GM23338 (cell line): ENCODE results near the gene KNG1. TPM values are rescaled to one million over a fixed set of nuclear protein-coding genes. Genes with fewer than 3 reads are reported as not detected.

Source experiments
- CREB1 ChIP-seq: fragments of 250-450 bp; sonication (Bioruptor Pico); IDR thresholded peaks from 2 replicates; pipeline ENCODE4 v1.5.0; 2020; ENCODE audit warnings: low read depth, mild to moderate bottlenecking, moderate library complexity
- EZH2 ChIP-seq: fragments of 200-600 bp; sonication (generic); IDR thresholded peaks from one replicate; pipeline ENCODE4 v1.8.0; 2017; ENCODE audit warnings: antibody characterized with exemption, mild to moderate bottlenecking, low read depth; ENCODE audit not compliant: unreplicated experiment
- JUNB ChIP-seq: IDR thresholded peaks from one replicate; pipeline ENCODE4 v1.6.1; 2016; ENCODE audit warnings: antibody characterized with exemption; ENCODE audit not compliant: unreplicated experiment
- ZNF331 ChIP-seq: fragments of 250-450 bp; sonication (Bioruptor Pico); IDR thresholded peaks from 2 replicates; pipeline ENCODE4 v1.5.0; 2020; ENCODE audit warnings: low read depth, mild to moderate bottlenecking, moderate library complexity
- polyA plus RNA-seq: library from polyadenylated mRNA; unstranded; fragments of >200 nt; fragmentation: Nextera tagmentation; extraction: Ambion mirVana; gene quantifications from 2 replicates; pipeline ENCODE4 v1.2.1, GENCODE V29; 2016
- total RNA-seq: library from RNA; depleted of rRNA; stranded (reverse); fragments of >200 nt; shearing (Covaris generic); gene quantifications from 2 replicates; pipeline ENCODE4 v1.2.3, GENCODE V29; 2014
- TF ChIP-seq, protein P1 (sequence below): fragments of 250-450 bp; sonication (Bioruptor Pico); IDR thresholded peaks from 2 replicates; pipeline ENCODE4 v1.5.0; 2020; ENCODE audit warnings: mild to moderate bottlenecking, moderate library complexity
- TF ChIP-seq, protein P2 (sequence below), 2 experiments: fragments of 200-600 bp in 1 of 2; sonication (generic) in 1 of 2; conservative IDR thresholded peaks; 2 replicates each; pipeline versions ENCODE4 v1.5.1 to v1.6.1; 2016 to 2017; ENCODE audit warnings: antibody characterized with exemption in 2 of 2, low read depth in 2 of 2, mild to moderate bottlenecking in 2 of 2, moderate library complexity in 1 of 2
- TF ChIP-seq, protein P3 (sequence below): IDR thresholded peaks from one replicate; pipeline ENCODE4 v1.6.1; 2018; ENCODE audit warnings: antibody characterized with exemption; ENCODE audit not compliant: unreplicated experiment

KNG1 gene
- total and polyA plus RNA-seq, 2 experiments from 2014 or later: 0.49 TPM; not detected in 1

DNA sequence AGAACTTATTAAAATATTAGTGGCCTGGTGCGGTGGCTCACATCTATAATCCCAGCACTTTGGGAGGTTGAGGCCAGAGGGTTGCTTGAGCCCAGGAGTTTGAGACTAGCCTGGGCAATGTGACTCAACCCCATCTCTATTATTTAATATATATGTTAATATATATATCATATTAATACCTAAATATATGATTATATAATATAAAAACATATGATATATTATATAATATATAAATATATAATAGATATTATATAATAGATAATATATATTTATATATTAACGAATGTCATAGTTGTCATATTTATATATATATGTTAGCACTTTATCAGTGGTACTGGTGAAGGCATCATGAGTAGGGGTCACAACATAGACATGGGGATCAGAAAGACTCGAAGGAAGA is 46.1 kb upstream of the KNG1 start (continued):
- TF ChIP-seq, protein P1, sequence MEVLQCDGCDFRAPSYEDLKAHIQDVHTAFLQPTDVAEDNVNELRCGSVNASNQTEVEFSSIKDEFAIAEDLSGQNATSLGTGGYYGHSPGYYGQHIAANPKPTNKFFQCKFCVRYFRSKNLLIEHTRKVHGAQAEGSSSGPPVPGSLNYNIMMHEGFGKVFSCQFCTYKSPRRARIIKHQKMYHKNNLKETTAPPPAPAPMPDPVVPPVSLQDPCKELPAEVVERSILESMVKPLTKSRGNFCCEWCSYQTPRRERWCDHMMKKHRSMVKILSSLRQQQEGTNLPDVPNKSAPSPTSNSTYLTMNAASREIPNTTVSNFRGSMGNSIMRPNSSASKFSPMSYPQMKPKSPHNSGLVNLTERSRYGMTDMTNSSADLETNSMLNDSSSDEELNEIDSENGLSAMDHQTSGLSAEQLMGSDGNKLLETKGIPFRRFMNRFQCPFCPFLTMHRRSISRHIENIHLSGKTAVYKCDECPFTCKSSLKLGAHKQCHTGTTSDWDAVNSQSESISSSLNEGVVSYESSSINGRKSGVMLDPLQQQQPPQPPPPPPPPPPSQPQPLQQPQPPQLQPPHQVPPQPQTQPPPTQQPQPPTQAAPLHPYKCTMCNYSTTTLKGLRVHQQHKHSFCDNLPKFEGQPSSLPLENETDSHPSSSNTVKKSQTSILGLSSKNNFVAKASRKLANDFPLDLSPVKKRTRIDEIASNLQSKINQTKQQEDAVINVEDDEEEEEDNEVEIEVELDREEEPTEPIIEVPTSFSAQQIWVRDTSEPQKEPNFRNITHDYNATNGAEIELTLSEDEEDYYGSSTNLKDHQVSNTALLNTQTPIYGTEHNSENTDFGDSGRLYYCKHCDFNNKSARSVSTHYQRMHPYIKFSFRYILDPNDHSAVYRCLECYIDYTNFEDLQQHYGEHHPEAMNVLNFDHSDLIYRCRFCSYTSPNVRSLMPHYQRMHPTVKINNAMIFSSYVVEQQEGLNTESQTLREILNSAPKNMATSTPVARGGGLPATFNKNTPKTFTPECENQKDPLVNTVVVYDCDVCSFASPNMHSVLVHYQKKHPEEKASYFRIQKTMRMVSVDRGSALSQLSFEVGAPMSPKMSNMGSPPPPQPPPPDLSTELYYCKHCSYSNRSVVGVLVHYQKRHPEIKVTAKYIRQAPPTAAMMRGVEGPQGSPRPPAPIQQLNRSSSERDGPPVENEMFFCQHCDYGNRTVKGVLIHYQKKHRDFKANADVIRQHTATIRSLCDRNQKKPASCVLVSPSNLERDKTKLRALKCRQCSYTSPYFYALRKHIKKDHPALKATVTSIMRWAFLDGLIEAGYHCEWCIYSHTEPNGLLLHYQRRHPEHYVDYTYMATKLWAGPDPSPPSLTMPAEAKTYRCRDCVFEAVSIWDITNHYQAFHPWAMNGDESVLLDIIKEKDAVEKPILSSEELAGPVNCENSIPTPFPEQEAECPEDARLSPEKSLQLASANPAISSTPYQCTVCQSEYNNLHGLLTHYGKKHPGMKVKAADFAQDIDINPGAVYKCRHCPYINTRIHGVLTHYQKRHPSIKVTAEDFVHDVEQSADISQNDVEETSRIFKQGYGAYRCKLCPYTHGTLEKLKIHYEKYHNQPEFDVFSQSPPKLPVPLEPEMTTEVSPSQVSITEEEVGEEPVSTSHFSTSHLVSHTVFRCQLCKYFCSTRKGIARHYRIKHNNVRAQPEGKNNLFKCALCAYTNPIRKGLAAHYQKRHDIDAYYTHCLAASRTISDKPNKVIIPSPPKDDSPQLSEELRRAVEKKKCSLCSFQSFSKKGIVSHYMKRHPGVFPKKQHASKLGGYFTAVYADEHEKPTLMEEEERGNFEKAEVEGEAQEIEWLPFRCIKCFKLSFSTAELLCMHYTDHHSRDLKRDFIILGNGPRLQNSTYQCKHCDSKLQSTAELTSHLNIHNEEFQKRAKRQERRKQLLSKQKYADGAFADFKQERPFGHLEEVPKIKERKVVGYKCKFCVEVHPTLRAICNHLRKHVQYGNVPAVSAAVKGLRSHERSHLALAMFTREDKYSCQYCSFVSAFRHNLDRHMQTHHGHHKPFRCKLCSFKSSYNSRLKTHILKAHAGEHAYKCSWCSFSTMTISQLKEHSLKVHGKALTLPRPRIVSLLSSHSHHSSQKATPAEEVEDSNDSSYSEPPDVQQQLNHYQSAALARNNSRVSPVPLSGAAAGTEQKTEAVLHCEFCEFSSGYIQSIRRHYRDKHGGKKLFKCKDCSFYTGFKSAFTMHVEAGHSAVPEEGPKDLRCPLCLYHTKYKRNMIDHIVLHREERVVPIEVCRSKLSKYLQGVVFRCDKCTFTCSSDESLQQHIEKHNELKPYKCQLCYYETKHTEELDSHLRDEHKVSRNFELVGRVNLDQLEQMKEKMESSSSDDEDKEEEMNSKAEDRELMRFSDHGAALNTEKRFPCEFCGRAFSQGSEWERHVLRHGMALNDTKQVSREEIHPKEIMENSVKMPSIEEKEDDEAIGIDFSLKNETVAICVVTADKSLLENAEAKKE (CRISPR knock-in tag): no peak
- TF ChIP-seq CREB1 (CRISPR knock-in tag): no peak
- TF ChIP-seq ZNF331 (CRISPR knock-in tag): no peak
- TF ChIP-seq, protein P2, sequence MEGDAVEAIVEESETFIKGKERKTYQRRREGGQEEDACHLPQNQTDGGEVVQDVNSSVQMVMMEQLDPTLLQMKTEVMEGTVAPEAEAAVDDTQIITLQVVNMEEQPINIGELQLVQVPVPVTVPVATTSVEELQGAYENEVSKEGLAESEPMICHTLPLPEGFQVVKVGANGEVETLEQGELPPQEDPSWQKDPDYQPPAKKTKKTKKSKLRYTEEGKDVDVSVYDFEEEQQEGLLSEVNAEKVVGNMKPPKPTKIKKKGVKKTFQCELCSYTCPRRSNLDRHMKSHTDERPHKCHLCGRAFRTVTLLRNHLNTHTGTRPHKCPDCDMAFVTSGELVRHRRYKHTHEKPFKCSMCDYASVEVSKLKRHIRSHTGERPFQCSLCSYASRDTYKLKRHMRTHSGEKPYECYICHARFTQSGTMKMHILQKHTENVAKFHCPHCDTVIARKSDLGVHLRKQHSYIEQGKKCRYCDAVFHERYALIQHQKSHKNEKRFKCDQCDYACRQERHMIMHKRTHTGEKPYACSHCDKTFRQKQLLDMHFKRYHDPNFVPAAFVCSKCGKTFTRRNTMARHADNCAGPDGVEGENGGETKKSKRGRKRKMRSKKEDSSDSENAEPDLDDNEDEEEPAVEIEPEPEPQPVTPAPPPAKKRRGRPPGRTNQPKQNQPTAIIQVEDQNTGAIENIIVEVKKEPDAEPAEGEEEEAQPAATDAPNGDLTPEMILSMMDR (conservative IDR thresholded peaks at IDR 0.05; ENCODE audit: low read depth in 2 of 2): no peak
- TF ChIP-seq EZH2: no peak
- TF ChIP-seq JUNB: no peak
- TF ChIP-seq, protein P3, sequence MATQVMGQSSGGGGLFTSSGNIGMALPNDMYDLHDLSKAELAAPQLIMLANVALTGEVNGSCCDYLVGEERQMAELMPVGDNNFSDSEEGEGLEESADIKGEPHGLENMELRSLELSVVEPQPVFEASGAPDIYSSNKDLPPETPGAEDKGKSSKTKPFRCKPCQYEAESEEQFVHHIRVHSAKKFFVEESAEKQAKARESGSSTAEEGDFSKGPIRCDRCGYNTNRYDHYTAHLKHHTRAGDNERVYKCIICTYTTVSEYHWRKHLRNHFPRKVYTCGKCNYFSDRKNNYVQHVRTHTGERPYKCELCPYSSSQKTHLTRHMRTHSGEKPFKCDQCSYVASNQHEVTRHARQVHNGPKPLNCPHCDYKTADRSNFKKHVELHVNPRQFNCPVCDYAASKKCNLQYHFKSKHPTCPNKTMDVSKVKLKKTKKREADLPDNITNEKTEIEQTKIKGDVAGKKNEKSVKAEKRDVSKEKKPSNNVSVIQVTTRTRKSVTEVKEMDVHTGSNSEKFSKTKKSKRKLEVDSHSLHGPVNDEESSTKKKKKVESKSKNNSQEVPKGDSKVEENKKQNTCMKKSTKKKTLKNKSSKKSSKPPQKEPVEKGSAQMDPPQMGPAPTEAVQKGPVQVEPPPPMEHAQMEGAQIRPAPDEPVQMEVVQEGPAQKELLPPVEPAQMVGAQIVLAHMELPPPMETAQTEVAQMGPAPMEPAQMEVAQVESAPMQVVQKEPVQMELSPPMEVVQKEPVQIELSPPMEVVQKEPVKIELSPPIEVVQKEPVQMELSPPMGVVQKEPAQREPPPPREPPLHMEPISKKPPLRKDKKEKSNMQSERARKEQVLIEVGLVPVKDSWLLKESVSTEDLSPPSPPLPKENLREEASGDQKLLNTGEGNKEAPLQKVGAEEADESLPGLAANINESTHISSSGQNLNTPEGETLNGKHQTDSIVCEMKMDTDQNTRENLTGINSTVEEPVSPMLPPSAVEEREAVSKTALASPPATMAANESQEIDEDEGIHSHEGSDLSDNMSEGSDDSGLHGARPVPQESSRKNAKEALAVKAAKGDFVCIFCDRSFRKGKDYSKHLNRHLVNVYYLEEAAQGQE: no peak
